GM13977 (cell line): ENCODE results near the gene GRHPR.
"Not testable (repeated sequence)": the region's sequence is repeated elsewhere in the genome, so short reads cannot be mapped to it uniquely, and the experiment has no call there.

ENCODE experiments used
- DNase-seq: peaks from one replicate; pipeline ENCODE4 v3.0.0; 2012; ENCODE audit warnings: low spot score
- in situ Hi-C: fragments of 300-500 bp; cut with MboI; formaldehyde crosslinking; loops from one replicate; pipeline ENCODE4 v1.12.0; 2022; ENCODE audit warnings: low sequenced_read_pairs, low pct_unique_long_range_greater_than_20kb, mixed read lengths, inconsistent platforms; ENCODE audit not compliant: unreplicated experiment
- TF ChIP-seq, protein P1 (sequence below): IDR thresholded peaks from 2 replicates; pipeline ENCODE4 v1.5.1; 2012; ENCODE audit warnings: mild to moderate bottlenecking, control low read depth; ENCODE audit not compliant: insufficient read depth; ENCODE audit errors: extremely low read depth, missing control alignments

Gene GRHPR

DNA sequence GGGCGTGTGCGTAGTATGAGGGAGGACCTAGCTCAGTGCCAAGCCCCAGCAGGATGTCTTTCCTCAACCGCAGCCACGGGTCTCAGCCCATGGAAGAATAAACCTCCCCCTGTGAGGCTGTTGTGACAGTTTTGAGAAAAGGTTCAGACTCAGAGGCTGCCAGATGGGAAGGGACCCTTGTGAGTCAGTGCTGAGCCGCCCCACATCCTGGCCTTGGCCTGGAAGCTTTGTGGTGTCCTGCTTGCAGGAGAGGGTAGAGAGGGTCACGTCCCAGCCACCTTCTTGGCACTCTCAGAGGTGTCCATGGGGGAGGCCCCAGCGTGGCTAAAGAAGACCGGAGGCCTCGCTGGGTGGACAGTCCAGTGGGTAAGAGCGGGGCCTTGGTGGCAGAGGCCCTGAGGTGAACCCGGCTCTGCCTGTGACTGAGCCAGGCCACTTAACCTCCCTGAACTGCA is 2.8 kb downstream of the GRHPR start:
- in situ Hi-C loops = no loop called here
- TF ChIP-seq, protein P1, sequence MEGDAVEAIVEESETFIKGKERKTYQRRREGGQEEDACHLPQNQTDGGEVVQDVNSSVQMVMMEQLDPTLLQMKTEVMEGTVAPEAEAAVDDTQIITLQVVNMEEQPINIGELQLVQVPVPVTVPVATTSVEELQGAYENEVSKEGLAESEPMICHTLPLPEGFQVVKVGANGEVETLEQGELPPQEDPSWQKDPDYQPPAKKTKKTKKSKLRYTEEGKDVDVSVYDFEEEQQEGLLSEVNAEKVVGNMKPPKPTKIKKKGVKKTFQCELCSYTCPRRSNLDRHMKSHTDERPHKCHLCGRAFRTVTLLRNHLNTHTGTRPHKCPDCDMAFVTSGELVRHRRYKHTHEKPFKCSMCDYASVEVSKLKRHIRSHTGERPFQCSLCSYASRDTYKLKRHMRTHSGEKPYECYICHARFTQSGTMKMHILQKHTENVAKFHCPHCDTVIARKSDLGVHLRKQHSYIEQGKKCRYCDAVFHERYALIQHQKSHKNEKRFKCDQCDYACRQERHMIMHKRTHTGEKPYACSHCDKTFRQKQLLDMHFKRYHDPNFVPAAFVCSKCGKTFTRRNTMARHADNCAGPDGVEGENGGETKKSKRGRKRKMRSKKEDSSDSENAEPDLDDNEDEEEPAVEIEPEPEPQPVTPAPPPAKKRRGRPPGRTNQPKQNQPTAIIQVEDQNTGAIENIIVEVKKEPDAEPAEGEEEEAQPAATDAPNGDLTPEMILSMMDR = no peak
- no peak for DNase-seq

GRCh38 chr9:37426431-37426830 is 3.9 kb downstream of the GRHPR start:
- DNase-seq, in situ Hi-C loops: not testable (repeated sequence)

DNA sequence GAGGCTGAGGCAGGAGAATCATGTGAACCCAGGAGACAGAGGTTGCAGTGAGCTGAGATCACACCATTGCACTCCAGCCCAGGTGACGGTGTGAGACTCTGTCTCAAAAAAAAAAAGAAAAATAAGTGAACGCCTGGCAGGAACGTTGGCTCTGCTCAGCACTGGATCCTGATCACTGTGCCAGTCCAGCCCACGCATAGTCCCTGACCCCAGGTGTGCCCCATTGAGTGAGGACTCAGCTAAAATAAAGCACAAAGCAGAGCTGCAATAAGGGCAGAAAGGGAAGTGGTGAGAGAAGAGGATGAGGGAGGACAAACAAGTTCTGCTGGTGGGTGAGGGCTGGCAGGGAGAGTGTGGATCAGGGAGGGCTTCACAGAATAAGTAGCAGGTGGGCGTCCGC is 4.3 kb downstream of the GRHPR start:
- in situ Hi-C loops = no loop called here
- TF ChIP-seq, protein P1 = no peak
- no peak for DNase-seq

DNA sequence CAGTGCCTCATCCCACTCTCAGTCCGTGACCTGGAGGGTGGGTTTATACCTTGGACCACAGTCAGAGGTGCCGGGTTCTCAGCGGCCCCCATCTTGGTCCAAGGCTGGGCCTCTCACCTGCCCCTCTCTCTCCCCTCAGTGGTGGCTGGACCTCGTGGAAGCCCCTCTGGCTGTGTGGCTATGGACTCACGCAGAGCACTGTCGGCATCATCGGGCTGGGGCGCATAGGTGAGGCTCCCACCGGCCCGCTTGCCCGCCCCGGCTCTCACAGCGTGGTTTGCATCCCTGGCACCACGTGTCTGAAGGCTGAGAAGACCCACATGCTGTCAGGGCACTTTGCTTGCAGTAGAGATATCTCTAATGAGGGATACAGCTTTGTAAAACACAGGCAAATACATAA is 5.8 kb downstream of the GRHPR start:
- DNase-seq = no peak
- TF ChIP-seq, protein P1 = no peak
- in situ Hi-C loops = no loop called here

GRCh38 chr9:37429441-37430285 is 7.2 kb downstream of the GRHPR start:
- in situ Hi-C loops = no loop called here

GRCh38 chr9:37430841-37431597 is 8.5 kb downstream of the GRHPR start:
- DNase-seq = no peak
- in situ Hi-C loops = no loop called here
- TF ChIP-seq, protein P1 = no peak

More at GRCh38 chr9:37429441-37430285, 7.2 kb downstream of the GRHPR start:
- DNase-seq = no peak
- TF ChIP-seq, protein P1 = no peak

GRCh38 chr9:37432020-37432419 is 9.5 kb downstream of the GRHPR start:
- TF ChIP-seq, protein P1 = no peak
- DNase-seq = no peak
- in situ Hi-C loops = no loop called here
